H9 (cell line): Measurements from ENCODE around the gene PLXNA2. TPM values are rescaled to one million over a fixed set of nuclear protein-coding genes. Genes with fewer than 3 reads are reported as not detected.

Experiments
- DNase-seq: peaks from one replicate; pipeline ENCODE4 v3.0.0-alpha.2; 2017
- H2AFZ ChIP-seq: one replicate; pipeline ENCODE4 v1.6.1; 2013; ENCODE audit warnings: mild to moderate bottlenecking, low read length, control low read depth, moderate library complexity
- H2AK5ac ChIP-seq: 2 replicates; pipeline ENCODE4 v1.6.1; 2013; ENCODE audit warnings: low read length, control low read depth, mixed read lengths; ENCODE audit not compliant: insufficient read length
- H2BK120ac ChIP-seq: one replicate; pipeline ENCODE4 v1.6.1; 2013; ENCODE audit warnings: low read depth, mild to moderate bottlenecking, low read length, control low read depth, inconsistent platforms; ENCODE audit not compliant: poor library complexity, severe bottlenecking
- H2BK12ac ChIP-seq: 2 replicates; pipeline ENCODE4 v1.6.1; 2013; ENCODE audit warnings: low read length, control low read depth, mixed read lengths, low read depth; ENCODE audit not compliant: insufficient read length
- H2BK15ac ChIP-seq: 2 replicates; pipeline ENCODE4 v1.6.1; 2013; ENCODE audit warnings: low read depth, low read length, control low read depth
- H2BK20ac ChIP-seq: one replicate; pipeline ENCODE4 v1.6.1; 2013; ENCODE audit warnings: low read depth, mild to moderate bottlenecking, low read length, control low read depth, inconsistent platforms; ENCODE audit not compliant: poor library complexity, severe bottlenecking
- H2BK5ac ChIP-seq: 2 replicates; pipeline ENCODE4 v1.6.1; 2013; ENCODE audit warnings: low read length, control low read depth, mixed read lengths; ENCODE audit not compliant: insufficient read length
- H3K14ac ChIP-seq: 2 replicates; pipeline ENCODE4 v1.6.1; 2013; ENCODE audit warnings: low read length, control low read depth; ENCODE audit not compliant: insufficient read depth
- H3K18ac ChIP-seq: 2 replicates; pipeline ENCODE4 v1.6.1; 2013; ENCODE audit warnings: low read depth, mild to moderate bottlenecking, mixed read lengths, low read length, control low read depth; ENCODE audit not compliant: insufficient read length
- H3K23ac ChIP-seq: 2 replicates; pipeline ENCODE4 v1.6.1; 2013; ENCODE audit warnings: low read length, control low read depth, mixed read lengths, low read depth; ENCODE audit not compliant: insufficient read length
- H3K23me2 ChIP-seq: 2 replicates; pipeline ENCODE4 v1.6.1; 2013; ENCODE audit warnings: low read depth, mild to moderate bottlenecking, mixed read lengths, low read length, control low read depth; ENCODE audit not compliant: insufficient read length, poor library complexity, severe bottlenecking
- H3K27ac ChIP-seq: 2 replicates; pipeline ENCODE4 v1.5.1; 2013; ENCODE audit warnings: low read length, control low read depth, mixed read lengths, low read depth; ENCODE audit not compliant: insufficient read length
- H3K27me3 ChIP-seq: 2 replicates; pipeline ENCODE4 v1.6.1; 2013; ENCODE audit warnings: low read length, control low read depth, inconsistent platforms; ENCODE audit not compliant: insufficient read depth
- H3K4ac ChIP-seq: 2 replicates; pipeline ENCODE4 v1.6.1; 2013; ENCODE audit warnings: low read depth, mild to moderate bottlenecking, control low read depth, inconsistent platforms, low read length, moderate library complexity
- H3K4me1 ChIP-seq: 2 replicates; pipeline ENCODE4 v1.6.1; 2013; ENCODE audit warnings: low read length, control low read depth, inconsistent platforms; ENCODE audit not compliant: insufficient read depth
- H3K4me2 ChIP-seq: 2 replicates; pipeline ENCODE4 v1.6.1; 2013; ENCODE audit warnings: low read length, control low read depth, mixed read lengths; ENCODE audit not compliant: insufficient read length, insufficient read depth
- H3K56ac ChIP-seq: 2 replicates; pipeline ENCODE4 v1.6.1; 2013; ENCODE audit warnings: low read depth, mild to moderate bottlenecking, mixed read lengths, low read length, control low read depth; ENCODE audit not compliant: insufficient read length
- H3K79me1 ChIP-seq: 2 replicates; pipeline ENCODE4 v1.6.1; 2013; ENCODE audit warnings: low read depth, mild to moderate bottlenecking, moderate library complexity, low read length, control low read depth, inconsistent platforms; ENCODE audit not compliant: insufficient read depth, poor library complexity, severe bottlenecking
- H3K79me2 ChIP-seq: 2 replicates; pipeline ENCODE4 v1.6.1; 2013; ENCODE audit warnings: low read length, control low read depth, inconsistent platforms; ENCODE audit not compliant: insufficient read depth
- H3K9ac ChIP-seq: 2 replicates; pipeline ENCODE4 v1.6.1; 2013; ENCODE audit warnings: low read length, control low read depth, mixed read lengths; ENCODE audit not compliant: insufficient read length; ENCODE audit errors: extremely low read depth
- H3K9me3 ChIP-seq: one replicate; pipeline ENCODE4 v1.6.1; 2013; ENCODE audit warnings: low read depth, low read length, inconsistent platforms; ENCODE audit not compliant: control insufficient read depth
- H3T11ph ChIP-seq: one replicate; pipeline ENCODE4 v1.6.1; 2013; ENCODE audit warnings: mild to moderate bottlenecking, low read length, control low read depth, inconsistent platforms
- H4K20me1 ChIP-seq: one replicate; pipeline ENCODE4 v1.6.1; 2013; ENCODE audit not compliant: control insufficient read depth, insufficient read length, insufficient read depth
- H4K5ac ChIP-seq: 2 replicates; pipeline ENCODE4 v1.6.1; 2013; ENCODE audit warnings: low read depth, mild to moderate bottlenecking, mixed read lengths, low read length, control low read depth; ENCODE audit not compliant: insufficient read length
- H4K8ac ChIP-seq: replicated peaks from 2 replicates; pipeline ENCODE4 v1.6.1; 2013; ENCODE audit warnings: low read length, control low read depth, mixed read lengths, low read depth; ENCODE audit not compliant: insufficient read length
- H4K91ac ChIP-seq: 2 replicates; pipeline ENCODE4 v1.6.1; 2013; ENCODE audit warnings: low read depth, mild to moderate bottlenecking, moderate library complexity, mixed read lengths, low read length, control low read depth; ENCODE audit not compliant: insufficient read length
- H3K27ac Mint-ChIP-seq, 3 experiments: 2 replicates in 2 of 3; 3 replicates in 1 of 3; pipeline ENCODE4 v1.8.0; 2020 to 2021; ENCODE audit warnings: mixed read lengths in 3 of 3, mild to moderate bottlenecking in 1 of 3, moderate library complexity in 1 of 3
- H3K27me3 Mint-ChIP-seq: 2 replicates; pipeline ENCODE4 v1.8.0; 2021; ENCODE audit warnings: low read depth, mild to moderate bottlenecking, moderate library complexity, mixed read lengths
- H3K36me3 Mint-ChIP-seq, 3 experiments: 2 replicates in 2 of 3; 3 replicates in 1 of 3; pipeline ENCODE4 v1.8.0; 2020 to 2021; ENCODE audit warnings: low read depth in 3 of 3, mixed read lengths in 3 of 3; ENCODE audit not compliant: insufficient read depth in 1 of 3
- H3K4me1 Mint-ChIP-seq, 2 experiments: 2 replicates each; pipeline ENCODE4 v1.8.0; 2020; ENCODE audit warnings: mixed read lengths in 2 of 2
- H3K4me3 Mint-ChIP-seq, 2 experiments: 2 replicates in 1 of 2; 3 replicates in 1 of 2; pipeline ENCODE4 v1.8.0; 2020 to 2021; ENCODE audit warnings: mild to moderate bottlenecking in 2 of 2, mixed read lengths in 2 of 2, moderate library complexity in 1 of 2
- H3K9me3 Mint-ChIP-seq, 2 experiments: 2 replicates in 1 of 2; 3 replicates in 1 of 2; pipeline ENCODE4 v1.8.0; 2020; ENCODE audit warnings: mild to moderate bottlenecking in 2 of 2, mixed read lengths in 2 of 2, moderate library complexity in 1 of 2
- CTCF ChIP-seq: fragments of 200-600 bp; sonication (generic); conservative IDR thresholded peaks from 3 replicates; pipeline ENCODE4 v1.8.0; 2021; ENCODE audit warnings: antibody characterized with exemption, mild to moderate bottlenecking
- WGBS: extraction: QIAGEN DNeasy Blood & Tissue Kit; methylation state at CpG from one replicate; pipeline ENCODE4 v1.1.7; 2013; ENCODE audit warnings: missing lambda C conversion rate, low lambda C conversion rate, mixed read lengths; ENCODE audit not compliant: insufficient read length; ENCODE audit errors: extremely low coverage; 5-methylcytosine and 5-hydroxymethylcytosine counted together
- total RNA-seq: library from RNA; stranded (reverse); gene quantifications from 2 replicates; pipeline ENCODE4 v1.2.1, GENCODE V29; 2021

Gene PLXNA2
- total RNA-seq, 1 experiment from 2014 or later: 0.57 TPM

GRCh38 chr1:208135354-208135753, 108.8 kb downstream of the PLXNA2 start:
- H3K27ac Mint-ChIP-seq: no peak overlapping the region
- H3K4ac ChIP-seq: no peak overlapping the region
- peaks cover 31 to 40% of the 10 kb centered on the region in 2 experiments for H3K4me1 Mint-ChIP-seq

More at GRCh38 chr1:208135354-208135753, 108.8 kb downstream of the PLXNA2 start:
- H3K36me3 Mint-ChIP-seq: no peaks in the 10 kb centered on the region; a peak in 1 of 7 replicates
- no peak overlapping the region for H2BK12ac ChIP-seq
- no peaks in the 10 kb centered on the region for H3K79me1 ChIP-seq
- H4K20me1 ChIP-seq: peaks cover under 1% of the 10 kb centered on the region
- H3K27ac ChIP-seq: no peak overlapping the region
- H3K14ac ChIP-seq: no peak overlapping the region
- peaks cover 22% of the 10 kb centered on the region for H3K27me3 Mint-ChIP-seq
- no peak overlapping the region for H2BK120ac ChIP-seq
- H2BK15ac ChIP-seq: no peak overlapping the region
- H4K8ac ChIP-seq: no peak overlapping the region
- H3K79me2 ChIP-seq: no peaks in the 10 kb centered on the region
- no peak overlapping the region for H2AK5ac ChIP-seq
- no peak overlapping the region for H3K23ac ChIP-seq
- H3K9me3 Mint-ChIP-seq: no peaks in the 10 kb centered on the region
- H3T11ph ChIP-seq: no peak overlapping the region
- peaks cover 7% of the 10 kb centered on the region for H3K4me1 ChIP-seq
- no peak overlapping the region for H4K5ac ChIP-seq
- H3K4me2 ChIP-seq: no peak overlapping the region
- H3K9me3 ChIP-seq: no peaks in the 10 kb centered on the region
- H2AFZ ChIP-seq: no peak overlapping the region
- no peaks in the 10 kb centered on the region for H3K23me2 ChIP-seq
- TF ChIP-seq CTCF: no peak
- no peak overlapping the region for H2BK20ac ChIP-seq
- H3K9ac ChIP-seq: no peak overlapping the region
- DNase-seq: no peak
- H3K56ac ChIP-seq: no peak overlapping the region
- H2BK5ac ChIP-seq: no peak overlapping the region
- H3K27me3 ChIP-seq: no peaks in the 10 kb centered on the region; the same call in 1 of the 2 replicates
- no peak overlapping the region; a peak in 1 of 5 replicates for H3K4me3 Mint-ChIP-seq
- WGBS: no CpG with 5 or more reads among the region's 2 CpGs
- no peak overlapping the region for H3K18ac ChIP-seq
- H4K91ac ChIP-seq: no peak overlapping the region
